HG02884 (cell line): ENCODE results near the gene OAS3.
"Not testable (repeated sequence)": the region's sequence is repeated elsewhere in the genome, so short reads cannot be mapped to it uniquely, and the experiment has no call there.

ENCODE experiments used
- ATAC-seq: cut with Tn5 transposase; IDR thresholded peaks from one replicate; pipeline ENCODE4 v1.9.1; 2021; ENCODE audit warnings: mild to moderate bottlenecking, moderate library complexity; ENCODE audit not compliant: unreplicated experiment

Gene OAS3

DNA sequence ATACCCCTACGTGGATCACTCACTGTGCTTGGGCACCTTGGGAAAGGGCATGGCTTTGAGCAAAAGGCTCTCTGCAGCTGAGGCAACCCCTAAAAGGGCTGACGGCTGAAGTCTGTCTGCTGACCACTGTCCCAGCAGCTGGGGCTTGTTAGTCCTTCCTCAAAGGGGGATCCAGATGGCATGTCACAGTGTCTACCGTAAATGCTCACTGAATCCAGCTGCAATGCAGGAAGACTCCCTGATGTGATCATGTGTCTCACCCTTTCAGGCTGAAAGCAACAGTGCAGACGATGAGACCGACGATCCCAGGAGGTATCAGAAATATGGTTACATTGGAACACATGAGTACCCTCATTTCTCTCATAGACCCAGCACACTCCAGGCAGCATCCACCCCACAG, 19.2 kb upstream of the OAS3 start:
- ATAC-seq: no peak

DNA sequence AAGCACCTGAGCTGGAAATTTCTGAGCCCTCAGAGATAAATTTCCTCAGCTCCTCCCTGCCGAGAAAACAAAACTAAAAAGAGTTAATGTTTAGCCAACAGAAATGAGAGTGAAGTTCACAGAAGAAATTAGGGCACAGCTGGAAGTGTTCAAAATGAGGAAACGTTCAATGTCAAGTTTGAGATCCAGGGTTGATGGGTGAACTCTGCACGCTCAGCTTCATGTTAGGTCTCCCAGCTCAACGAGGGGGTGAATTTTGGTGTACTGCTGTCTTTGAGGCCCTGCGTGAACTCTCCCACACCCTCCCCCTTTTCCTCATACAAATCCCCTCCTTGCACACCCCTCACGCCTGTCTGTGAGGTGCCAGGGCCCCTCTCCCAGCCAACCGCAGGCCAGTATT, 13.3 kb upstream of the OAS3 start:
- no peak for ATAC-seq

DNA sequence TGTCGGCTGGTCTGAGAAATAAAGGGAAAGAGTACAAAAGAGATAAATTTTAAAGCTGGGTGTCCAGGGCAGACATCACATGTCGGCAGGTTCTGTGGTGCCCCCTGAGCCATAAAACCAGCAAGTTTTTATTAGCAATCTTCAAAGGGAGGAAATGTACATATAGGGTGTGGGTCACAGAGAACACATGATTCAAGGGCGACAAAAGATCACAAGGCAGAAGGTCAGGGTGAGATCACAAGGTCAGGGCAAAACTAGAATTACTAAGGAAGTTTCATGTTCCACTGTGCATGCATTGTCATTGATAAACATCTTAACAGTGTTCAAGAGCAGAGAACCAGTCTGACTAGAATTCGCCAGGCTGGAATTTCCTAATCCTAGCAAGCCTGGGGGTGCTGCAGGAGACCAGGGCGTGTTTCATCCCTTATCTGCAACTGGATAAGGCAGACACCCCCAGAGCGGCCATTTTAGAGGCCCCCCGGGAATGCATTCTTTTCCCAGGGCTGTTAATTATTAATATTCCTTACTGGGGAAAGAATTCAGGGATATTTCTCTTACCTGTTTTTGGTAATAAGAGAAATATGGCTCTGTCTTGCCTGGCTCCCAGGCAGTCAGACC, 11.7 kb upstream of the OAS3 start:
- ATAC-seq: not testable (repeated sequence)

- ATAC-seq: no peak
Measured at GRCh38 chr12:112927475-112927874, 10.8 kb upstream of the OAS3 start.

DNA sequence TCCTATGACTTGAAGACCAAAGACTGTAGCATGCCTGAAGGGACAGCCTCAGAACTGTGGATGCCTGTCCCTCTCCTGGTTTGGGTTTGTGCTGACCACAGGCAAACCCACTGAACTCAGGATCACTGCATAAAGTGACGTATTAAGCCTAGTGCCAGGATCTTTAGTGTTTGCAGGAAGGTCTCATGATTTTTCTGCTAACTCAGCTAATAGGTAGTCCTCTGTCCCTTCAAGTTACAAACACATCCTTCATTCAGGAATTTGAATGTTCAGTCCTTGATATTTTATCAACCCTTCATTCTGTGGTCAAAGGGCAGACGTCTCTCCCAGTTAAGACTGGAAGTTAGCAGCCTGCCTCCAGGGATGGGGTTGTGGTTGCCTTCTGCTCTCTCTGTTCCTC, 10.3 kb upstream of the OAS3 start:
- no peak for ATAC-seq

DNA sequence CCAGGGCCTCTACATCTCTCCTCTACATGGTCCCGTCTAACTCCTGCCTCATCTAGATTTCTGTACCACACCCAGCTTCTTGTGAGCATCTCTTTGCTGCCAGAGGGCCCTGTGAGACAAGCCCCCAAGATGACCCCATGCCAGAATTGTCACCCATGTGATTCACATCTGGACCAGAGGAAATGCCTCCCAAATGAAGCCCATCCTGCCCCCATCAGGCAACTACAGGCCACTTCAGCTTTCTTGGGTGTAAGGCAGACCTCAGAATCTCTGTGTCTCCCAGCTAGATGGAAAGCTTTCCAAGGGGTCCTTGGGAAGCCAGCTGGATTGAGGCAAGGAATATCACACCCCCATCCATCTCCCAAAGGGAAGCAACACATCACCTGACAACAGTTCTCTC, 9.3 kb upstream of the OAS3 start:
- no peak for ATAC-seq

GRCh38 chr12:112929715-112930114, 8.6 kb upstream of the OAS3 start:
- no peak for ATAC-seq

DNA sequence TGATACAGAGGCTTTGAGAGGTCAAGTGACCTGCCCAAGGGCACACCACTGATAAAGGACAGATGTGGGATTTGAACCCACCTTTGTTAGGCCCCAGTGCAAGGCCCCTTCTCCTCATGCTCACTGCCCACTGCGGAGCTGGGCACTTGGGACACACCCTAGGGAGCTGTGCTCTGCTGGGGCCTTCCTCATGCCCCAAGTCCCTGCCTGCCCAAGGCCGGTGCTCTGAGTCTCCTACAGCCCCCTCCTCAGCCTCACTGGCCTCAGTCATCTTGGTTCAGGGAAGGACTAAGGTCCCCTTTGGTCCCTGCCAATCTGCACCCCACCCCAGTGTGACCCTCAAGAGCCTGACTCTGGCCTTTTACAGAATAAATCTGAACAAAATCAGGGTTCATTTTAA, 7.9 kb upstream of the OAS3 start:
- ATAC-seq: no peak

DNA sequence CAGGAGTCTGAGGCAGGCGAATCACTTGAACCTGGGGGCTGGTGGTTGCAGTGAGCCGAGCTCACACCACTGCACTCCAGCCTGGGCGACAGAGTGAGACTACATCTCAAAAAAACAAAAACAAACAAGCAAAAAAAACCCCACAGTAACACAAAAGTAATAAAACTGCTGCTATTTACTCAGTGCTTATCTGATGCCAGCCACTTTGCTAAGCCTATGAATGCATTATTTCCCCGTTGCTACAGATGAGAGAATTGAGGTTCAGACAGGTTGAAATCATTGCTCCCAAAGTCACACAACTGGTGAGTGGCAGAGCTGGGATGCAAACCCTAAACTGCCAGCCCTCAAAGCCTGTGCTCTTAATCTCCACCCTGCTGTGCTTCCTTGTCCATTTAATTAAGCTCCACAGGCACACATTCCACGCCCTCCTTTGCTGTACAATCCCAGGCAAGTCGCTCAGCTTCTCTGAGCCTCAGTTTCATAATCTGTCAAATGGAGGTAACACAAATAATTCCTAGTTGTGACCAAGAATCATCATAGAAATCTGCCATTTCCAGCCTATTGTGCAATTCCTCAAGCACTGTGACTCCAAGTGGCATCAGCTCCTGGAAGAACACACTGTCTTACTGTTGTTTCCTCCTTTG, 5.7 kb upstream of the OAS3 start:
- ATAC-seq: no peak

GRCh38 chr12:112933129-112933505, 5.2 kb upstream of the OAS3 start:
- no peak for ATAC-seq

- no peak for ATAC-seq
Measured at GRCh38 chr12:112936264-112936663, 2.0 kb upstream of the OAS3 start.

- ATAC-seq: no peak
Measured at GRCh38 chr12:112936927-112937326, 1.3 kb upstream of the OAS3 start.

DNA sequence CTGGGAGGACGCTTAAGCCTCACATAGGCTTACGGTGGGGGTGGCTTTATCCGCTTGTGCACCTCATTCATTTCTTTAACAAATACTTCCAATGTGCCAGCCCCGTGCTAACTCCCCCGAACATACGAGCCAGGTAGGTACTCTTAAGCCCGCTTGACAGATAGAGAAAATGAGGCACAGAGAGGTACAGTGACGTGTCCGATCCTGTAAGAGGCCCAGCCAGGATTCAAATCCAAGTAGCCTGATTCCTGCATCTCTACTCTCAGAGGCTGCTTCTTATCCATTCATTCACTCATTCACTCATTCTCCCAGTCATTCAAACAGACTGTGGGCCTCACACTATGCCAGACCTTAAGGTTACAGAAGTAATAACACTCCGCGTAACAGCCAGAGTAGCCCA, 477 bp downstream of the OAS3 start:
- ATAC-seq: no peak

GRCh38 chr12:112939761-112940381, 1.6 kb downstream of the OAS3 start:
- no peak for ATAC-seq

DNA sequence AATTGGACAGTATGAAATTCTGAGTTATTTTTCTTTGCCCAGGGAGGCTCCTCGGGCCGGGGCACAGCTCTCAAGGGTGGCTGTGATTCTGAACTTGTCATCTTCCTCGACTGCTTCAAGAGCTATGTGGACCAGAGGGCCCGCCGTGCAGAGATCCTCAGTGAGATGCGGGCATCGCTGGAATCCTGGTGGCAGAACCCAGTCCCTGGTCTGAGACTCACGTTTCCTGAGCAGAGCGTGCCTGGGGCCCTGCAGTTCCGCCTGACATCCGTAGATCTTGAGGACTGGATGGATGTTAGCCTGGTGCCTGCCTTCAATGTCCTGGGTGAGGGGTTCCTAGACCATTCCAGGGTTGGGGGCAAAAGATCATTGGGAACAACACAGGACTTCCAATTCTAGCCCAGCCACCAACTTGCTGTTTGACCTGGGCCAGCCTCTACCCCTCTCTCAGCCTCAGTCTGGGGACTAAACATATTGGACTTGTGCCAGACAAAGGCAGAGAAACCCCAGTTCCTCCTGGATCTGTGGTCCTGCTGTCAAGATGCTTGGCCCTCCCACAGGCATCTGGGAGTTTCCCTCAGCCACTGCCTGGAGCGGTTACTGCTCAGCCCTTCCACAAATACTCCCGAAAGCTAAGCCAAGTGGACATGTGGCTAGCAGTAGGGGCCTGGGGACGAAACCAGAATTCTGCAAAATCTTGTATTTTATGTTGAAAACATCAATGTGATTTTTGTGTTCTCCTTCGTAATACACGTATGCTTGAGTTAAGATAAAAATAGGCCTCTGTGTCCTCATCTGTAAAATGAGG, 3.5 kb downstream of the OAS3 start:
- ATAC-seq: no peak

DNA sequence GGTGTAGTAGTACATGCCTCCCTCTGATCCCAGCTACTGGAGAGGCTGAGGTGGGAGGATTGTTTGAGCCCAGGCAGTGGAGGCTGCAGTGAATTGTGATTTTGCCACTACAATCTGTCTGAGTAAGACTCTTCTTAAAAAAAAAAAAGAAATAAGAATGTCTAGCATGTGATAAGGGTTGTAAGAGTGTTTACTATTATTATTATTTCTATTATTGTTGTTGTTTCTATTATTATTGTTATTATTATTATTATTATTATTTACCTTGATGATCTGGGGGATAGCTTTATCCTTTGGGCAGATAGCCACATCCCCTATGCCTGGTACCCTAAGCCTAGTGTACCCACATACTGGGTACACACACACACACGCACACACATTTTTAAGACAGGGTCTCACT, 4.3 kb downstream of the OAS3 start:
- no peak for ATAC-seq

GRCh38 chr12:112944024-112944690, 5.9 kb downstream of the OAS3 start:
- ATAC-seq: no peak

- ATAC-seq: no peak
Measured at GRCh38 chr12:112945515-112945914, 7.2 kb downstream of the OAS3 start.

DNA sequence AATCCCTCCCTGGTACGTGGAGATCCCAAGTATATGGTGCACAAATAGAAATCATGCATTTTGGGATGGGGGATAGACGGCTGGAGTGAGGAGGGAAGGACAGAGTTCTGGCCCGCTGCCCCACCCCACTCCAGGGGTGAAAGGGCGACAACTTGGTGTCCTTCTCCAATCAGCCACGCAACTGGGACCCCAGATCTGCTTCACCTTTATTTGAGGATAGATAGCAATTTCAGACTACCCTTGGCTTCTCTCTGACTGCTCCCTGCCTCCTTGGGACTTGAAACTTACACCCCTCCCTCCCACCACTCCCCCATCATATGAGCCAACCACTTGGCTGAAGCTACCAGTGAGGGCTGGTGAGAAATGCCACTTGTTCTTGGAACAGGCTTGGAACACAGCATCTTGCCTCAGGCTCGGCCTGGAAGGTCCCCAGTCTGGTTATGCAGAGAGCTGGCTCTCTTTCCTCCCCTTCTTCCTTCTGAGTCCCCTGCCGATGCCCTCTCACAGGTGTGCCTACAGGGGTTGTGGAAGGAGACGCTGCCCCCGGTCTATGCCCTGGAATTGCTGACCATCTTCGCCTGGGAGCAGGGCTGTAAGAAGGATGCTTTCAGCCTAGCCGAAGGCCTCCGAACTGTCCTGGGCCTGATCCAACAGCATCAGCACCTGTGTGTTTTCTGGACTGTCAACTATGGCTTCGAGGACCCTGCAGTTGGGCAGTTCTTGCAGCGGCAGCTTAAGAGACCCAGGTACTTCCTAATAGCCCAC, 8.1 kb downstream of the OAS3 start:
- no peak for ATAC-seq

DNA sequence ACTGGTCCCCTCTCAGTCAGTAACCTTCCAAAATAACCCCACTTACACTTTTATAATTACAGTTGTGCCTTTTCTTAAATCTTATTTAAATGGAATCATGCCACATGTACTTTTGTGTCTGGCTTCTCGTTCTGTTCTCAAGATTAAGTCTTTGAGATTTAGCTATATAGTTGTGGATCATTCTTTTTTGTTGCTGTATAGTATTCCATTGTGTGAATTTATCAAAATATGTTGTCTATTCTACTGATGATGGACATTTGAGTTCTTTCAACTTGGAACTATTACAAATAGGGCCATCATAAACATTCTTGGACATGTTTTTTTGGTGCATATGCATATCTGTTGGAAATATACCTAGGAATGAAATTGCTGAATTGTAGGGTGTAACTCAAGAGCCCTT, 9.0 kb downstream of the OAS3 start:
- no peak for ATAC-seq

- ATAC-seq: no peak
Measured at GRCh38 chr12:112947761-112948160, 9.5 kb downstream of the OAS3 start.
